ENCODE results near the gene LRIG1.

Gene LRIG1

DNA sequence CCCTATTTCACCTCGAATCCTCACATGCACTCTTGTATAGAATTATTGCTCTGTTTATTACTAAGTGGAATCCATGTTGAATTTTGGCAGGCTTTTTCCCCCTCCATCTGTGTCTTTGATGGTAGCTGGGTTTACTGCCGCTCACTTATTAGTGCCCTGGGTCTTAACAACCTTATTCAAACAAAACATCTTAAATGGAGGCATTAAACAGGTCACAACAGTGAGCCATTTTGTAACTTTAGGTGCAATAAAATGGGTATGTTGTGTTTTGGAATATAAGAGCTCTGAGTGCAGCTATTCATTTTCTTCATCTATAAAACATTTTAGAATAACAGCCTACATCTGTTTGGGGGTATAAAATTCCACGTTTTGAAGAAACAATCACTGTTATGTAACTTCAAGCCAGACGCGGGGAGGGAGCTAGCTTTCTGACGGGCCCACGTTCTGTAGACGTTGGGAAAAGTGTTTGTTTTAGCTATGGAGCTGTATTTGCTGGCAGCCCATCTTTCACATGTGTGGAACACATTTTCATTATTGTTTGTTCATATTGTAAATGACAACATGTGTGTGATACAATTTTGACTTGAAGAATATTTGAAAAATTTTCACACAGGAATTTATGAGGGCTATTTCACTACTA, 158.0 kb downstream of the LRIG1 start:
- DNase-seq = no peak

GRCh38 chr3:66338927-66339326, 161.9 kb downstream of the LRIG1 start:
- no peak for DNase-seq

DNA sequence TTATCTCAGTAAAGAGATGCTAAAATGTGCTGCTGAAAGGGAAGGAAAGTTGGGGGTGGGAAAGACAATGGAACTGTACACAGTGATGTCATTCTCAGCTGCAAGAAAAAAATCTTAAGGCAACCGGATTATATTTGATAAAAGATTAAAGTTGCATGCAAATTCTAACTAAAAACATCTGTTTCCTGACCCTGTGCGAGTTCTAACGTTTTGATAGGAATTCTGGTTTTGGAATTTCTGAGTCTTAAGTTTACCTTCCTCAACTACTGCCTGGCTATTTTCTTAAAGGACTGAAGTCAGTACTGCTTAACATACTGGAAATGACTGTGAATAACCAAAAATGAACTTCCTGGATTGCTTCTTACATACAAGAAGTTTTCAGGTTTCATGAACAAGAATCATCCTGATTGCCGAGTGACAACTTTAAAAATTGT, 164.5 kb downstream of the LRIG1 start:
- no peak for DNase-seq

DNA sequence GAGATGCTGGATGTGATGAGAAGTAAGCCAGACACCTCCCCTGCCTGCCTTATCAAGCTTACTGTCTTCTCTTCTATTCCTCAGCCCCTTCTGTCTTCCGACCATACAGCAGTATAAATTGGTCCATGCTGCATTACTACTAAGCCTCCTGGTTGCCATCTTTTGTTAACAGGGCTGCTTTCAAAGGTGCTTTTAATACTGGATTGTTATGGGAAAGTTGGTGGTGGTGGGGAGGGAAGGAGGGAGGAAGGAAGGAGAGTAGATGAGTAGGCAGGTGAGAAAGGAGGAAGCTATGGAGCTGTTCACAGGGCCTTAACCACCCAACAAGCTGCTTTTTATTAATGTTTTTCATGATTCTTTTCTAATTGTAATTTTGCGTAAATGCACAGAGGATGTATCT, 165.2 kb downstream of the LRIG1 start:
- no peak for DNase-seq

Measured in activated CD8-positive, alpha-beta memory T cell treated with anti-CD3 and anti-CD28 coated beads, Interleukin-2, amount 50 U/mL, for 4 hours (primary cell).